Endothelial cell of umbilical vein (primary cell): Measurements from ENCODE around the gene FPGS. TPM values are rescaled to one million over a fixed set of nuclear protein-coding genes. Genes with fewer than 3 reads are reported as not detected.

Experiments
- BruUV-seq: library from RNA; stranded (reverse); fragments of 400-500 nt; replicated peaks from 2 replicates; lab custom pipeline; 2021; lab: Mats Ljungman, UMichigan
- CTCF ChIA-PET: fragments of 300-600, 350-600 bp; sonication (Branson Sonifier 250); formaldehyde crosslinking; loops from one replicate; lab custom pipeline; 2021; ENCODE audit warnings: antibody characterized with exemption, inconsistent platforms; lab: Charles Lee
- POLR2A ChIA-PET: fragments of 300-600, 350-600 bp; sonication (Branson Sonifier 250); formaldehyde crosslinking; loops from one replicate; lab custom pipeline; 2021; ENCODE audit warnings: antibody characterized with exemption, inconsistent platforms; lab: Charles Lee
- DNase-seq: peaks from one replicate; pipeline ENCODE4 v3.0.0-alpha.2; 2011; ENCODE audit warnings: low read depth, low spot score
- FAIRE-seq: peaks from 2 replicates; lab custom pipeline; 2011; peaks lifted over from hg19 to GRCh38; lab: Jason Lieb, UNC
- H2AFZ ChIP-seq: 2 replicates; pipeline ENCODE4 v1.6.0; 2012; ENCODE audit warnings: low read depth, low read length, control low read depth, inconsistent platforms
- H3K27ac ChIP-seq: 2 replicates; pipeline ENCODE4 v1.5.1; 2011; ENCODE audit warnings: low read depth, mild to moderate bottlenecking, control low read depth, low read length, moderate library complexity; ENCODE audit not compliant: insufficient read depth
- H3K27me3 ChIP-seq, 2 experiments: 2 replicates each; pipeline versions ENCODE4 v1.6.0 to v1.6.1; 2011; ENCODE audit warnings: low read length in 2 of 2, mixed read lengths in 1 of 2; ENCODE audit not compliant: control insufficient read depth in 2 of 2, insufficient read depth in 2 of 2
- H3K36me3 ChIP-seq, 2 experiments: 2 replicates in 1 of 2; 3 replicates in 1 of 2; pipeline ENCODE4 v1.5.1; 2011; ENCODE audit warnings: low read length in 2 of 2, mild to moderate bottlenecking in 1 of 2, moderate library complexity in 1 of 2; ENCODE audit not compliant: control insufficient read depth in 2 of 2, insufficient read depth in 2 of 2; ENCODE audit errors: extremely low read depth in 1 of 2
- H3K4me1 ChIP-seq: 3 replicates; pipeline ENCODE4 v1.5.1; 2011; ENCODE audit warnings: mild to moderate bottlenecking, low read length; ENCODE audit not compliant: control insufficient read depth, insufficient read depth; ENCODE audit errors: extremely low read depth
- H3K4me2 ChIP-seq: 2 replicates; pipeline ENCODE4 v1.6.1; 2011; ENCODE audit warnings: low read length, control low read depth, mixed read lengths; ENCODE audit not compliant: insufficient read depth
- H3K4me3 ChIP-seq, 3 experiments: fragments of 200-600 bp in 1 of 3; sonication (generic), shearing (Covaris generic) in 1 of 3; replicated peaks in 1 of 3; 2 replicates each; pipeline ENCODE4 v1.5.1; 2011 to 2016; ENCODE audit warnings: control low read depth in 3 of 3, low read length in 3 of 3, mild to moderate bottlenecking in 2 of 3, inconsistent platforms in 1 of 3, low read depth in 1 of 3, moderate library complexity in 1 of 3; ENCODE audit not compliant: insufficient read depth in 1 of 3
- H3K79me2 ChIP-seq: 2 replicates; pipeline ENCODE4 v1.6.0; 2012; ENCODE audit warnings: low read length, inconsistent platforms; ENCODE audit not compliant: control insufficient read depth, insufficient read depth
- H3K9ac ChIP-seq: replicated peaks from 2 replicates; pipeline ENCODE3; 2011; ENCODE audit warnings: low read length, control low read depth; ENCODE audit not compliant: insufficient read depth; ENCODE audit errors: extremely low read depth
- H3K9me1 ChIP-seq: replicated peaks from 3 replicates; pipeline ENCODE4 v1.6.0; 2011; ENCODE audit warnings: mild to moderate bottlenecking, low read length; ENCODE audit not compliant: control insufficient read depth, insufficient read depth; ENCODE audit errors: extremely low read depth
- H3K9me3 ChIP-seq: replicated peaks from 2 replicates; pipeline ENCODE4 v1.5.1; 2012; ENCODE audit warnings: low read length, inconsistent platforms; ENCODE audit not compliant: control insufficient read depth, insufficient read depth
- H4K20me1 ChIP-seq: replicated peaks from 2 replicates; pipeline ENCODE3; 2011; ENCODE audit warnings: mild to moderate bottlenecking, low read length; ENCODE audit not compliant: control insufficient read depth, insufficient read depth; ENCODE audit errors: extremely low read depth
- EZH2 ChIP-seq: IDR thresholded peaks from 2 replicates; pipeline ENCODE4 v1.6.1; 2012; ENCODE audit warnings: borderline replicate concordance, low read depth, mild to moderate bottlenecking, moderate library complexity, low read length, inconsistent platforms; ENCODE audit not compliant: severe bottlenecking
- FOS ChIP-seq: IDR thresholded peaks from 2 replicates; pipeline ENCODE4 v1.6.1; 2011; ENCODE audit warnings: mild to moderate bottlenecking, low read length, moderate library complexity, borderline replicate concordance; ENCODE audit not compliant: insufficient read depth
- GATA2 ChIP-seq: IDR thresholded peaks from 2 replicates; pipeline ENCODE4 v1.7.0; 2011; ENCODE audit warnings: low read depth, mild to moderate bottlenecking, moderate library complexity, mixed read lengths, low read length; ENCODE audit not compliant: insufficient read length, insufficient read depth
- JUN ChIP-seq: IDR thresholded peaks from 2 replicates; pipeline ENCODE4 v1.6.1; 2011; ENCODE audit warnings: borderline replicate concordance, low read depth; ENCODE audit not compliant: insufficient read length, insufficient read depth
- MYC ChIP-seq: IDR thresholded peaks from one replicate; pipeline ENCODE4 v1.6.1; 2011; ENCODE audit warnings: mild to moderate bottlenecking, low read depth, low read length
- POLR2A ChIP-seq: IDR thresholded peaks from 2 replicates; pipeline ENCODE4 v1.6.1; 2012; ENCODE audit warnings: low read depth, mild to moderate bottlenecking, control low read depth, low read length
- POLR2AphosphoS5 ChIP-seq: IDR thresholded peaks from 2 replicates; pipeline ENCODE4 v1.6.1; 2012; ENCODE audit warnings: low read depth, mild to moderate bottlenecking, control low read depth, low read length, moderate library complexity; ENCODE audit not compliant: insufficient read depth
- dilution Hi-C: fragments of 300-500 bp; cut with MboI; formaldehyde crosslinking; loops from one replicate; pipeline ENCODE4 v1.15.0; 2019; ENCODE audit warnings: low sequenced_read_pairs; ENCODE audit not compliant: extremely low pct_ligation_motif_present
- intact Hi-C: fragments of 100-400 bp; cut with micrococcal nuclease; formaldehyde crosslinking; loops from one replicate; pipeline ENCODE4 v1.10.0; 2022
- polyA plus RNA-seq, 4 experiments: library from polyadenylated mRNA; depleted of rRNA in 3 of 4; stranded (reverse) in 3 of 4; unstranded in 1 of 4; fragments of >200 nt; gene quantifications; 2 replicates each; pipeline versions ENCODE4 v1.2.1 to v1.2.3, GENCODE V29; 2011 to 2012; ENCODE audit warnings: missing spikeins in 1 of 4
- total RNA-seq: library from RNA; stranded (reverse); gene quantifications from 2 replicates; pipeline ENCODE4 v1.2.3, GENCODE V29; 2021
- TF ChIP-seq, protein P1 (sequence below): IDR thresholded peaks from 2 replicates; pipeline ENCODE4 v1.6.1; 2011; ENCODE audit not compliant: insufficient read depth, insufficient read length
- TF ChIP-seq, protein P2 (sequence below), 2 donors: IDR thresholded peaks; 1 replicate in 1 of 2; 2 replicates in 1 of 2; pipeline ENCODE4 v1.5.1; 2011; ENCODE audit warnings: low read length in 2 of 2, mild to moderate bottlenecking in 2 of 2, moderate library complexity in 2 of 2, control low read depth in 1 of 2, inconsistent platforms in 1 of 2, low read depth in 1 of 2; ENCODE audit not compliant: insufficient read depth in 1 of 2; ENCODE audit errors: extremely low read depth in 1 of 2

Gene FPGS
- total and polyA plus RNA-seq, 2 donors (not counting 3 experiments of a cell fraction or from before 2014, with no cell fraction given): 77.7 to 90.2 TPM

DNA sequence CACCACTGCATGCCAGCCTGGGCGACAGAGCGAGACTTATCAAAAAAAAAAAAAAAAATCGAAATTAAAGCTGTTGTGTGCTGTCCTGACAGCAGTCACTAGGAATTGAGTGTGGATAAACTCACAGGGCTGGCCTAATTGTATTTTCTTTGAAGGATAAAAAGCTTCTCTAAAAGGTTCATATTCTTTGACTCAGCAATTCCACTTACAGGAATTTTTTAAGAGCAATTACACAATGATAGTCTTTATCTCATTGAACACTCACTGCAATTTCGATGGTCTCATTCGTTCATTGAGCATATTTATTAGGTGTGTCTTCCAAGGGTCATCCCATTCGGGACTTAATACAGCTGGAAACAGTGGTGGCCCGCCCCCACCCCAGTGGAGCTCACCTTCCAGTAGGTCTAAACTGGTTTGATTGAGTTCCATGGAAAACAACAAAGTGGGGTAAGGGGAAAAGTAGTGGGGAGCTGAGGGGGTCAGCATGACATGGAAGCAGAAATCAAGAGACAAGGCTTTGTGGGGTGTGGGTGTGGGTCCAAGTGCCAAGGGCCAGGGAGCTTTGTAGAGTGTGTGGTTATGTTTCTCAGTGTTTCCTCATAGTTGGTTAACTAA, 10.2 kb upstream of the FPGS start:
- Histone ChIP-seq H3K27me3 (no peaks in the 10 kb centered on the region), H3K4me3 (no peak overlapping the region), H3K27ac (no peak overlapping the region), H3K9ac (no peak overlapping the region), H3K36me3 (peaks cover 35 to 39% of the 10 kb centered on the region in 2 experiments), H3K4me1 (peaks cover 17% of the 10 kb centered on the region), H3K9me1 (no peaks in the 10 kb centered on the region), H2AFZ (no peak overlapping the region), H3K4me2 (no peak overlapping the region), H3K9me3 (no peaks in the 10 kb centered on the region), H3K79me2 (peaks cover 36% of the 10 kb centered on the region), H4K20me1 (no peaks in the 10 kb centered on the region)
- ChIA-PET CTCF (interaction anchor here (0.7 to 2.5 kb wide), 8 partner anchors 8 to 325 kb away, joined by 3 to 25 read pairs (median 4); partner anchors contain the start of genes ENG and TOR2A), POLR2A (interaction anchor here (0.5 to 1.1 kb wide), 5 partner anchors 10 to 234 kb away, joined by 3 to 6 read pairs (median 3); partner anchors contain the start of gene FPGS)
- dilution Hi-C loops: no loop called here
- DNase-seq (no peak), FAIRE-seq (no peak)
- TF ChIP-seq MYC (no peak), FOS (no peak), JUN (no peak), GATA2 (no peak), POLR2AphosphoS5 (no peak), POLR2A (no peak), EZH2 (no peak)
- TF ChIP-seq, protein P1, sequence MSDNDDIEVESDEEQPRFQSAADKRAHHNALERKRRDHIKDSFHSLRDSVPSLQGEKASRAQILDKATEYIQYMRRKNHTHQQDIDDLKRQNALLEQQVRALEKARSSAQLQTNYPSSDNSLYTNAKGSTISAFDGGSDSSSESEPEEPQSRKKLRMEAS: no peak
- TF ChIP-seq, protein P2, sequence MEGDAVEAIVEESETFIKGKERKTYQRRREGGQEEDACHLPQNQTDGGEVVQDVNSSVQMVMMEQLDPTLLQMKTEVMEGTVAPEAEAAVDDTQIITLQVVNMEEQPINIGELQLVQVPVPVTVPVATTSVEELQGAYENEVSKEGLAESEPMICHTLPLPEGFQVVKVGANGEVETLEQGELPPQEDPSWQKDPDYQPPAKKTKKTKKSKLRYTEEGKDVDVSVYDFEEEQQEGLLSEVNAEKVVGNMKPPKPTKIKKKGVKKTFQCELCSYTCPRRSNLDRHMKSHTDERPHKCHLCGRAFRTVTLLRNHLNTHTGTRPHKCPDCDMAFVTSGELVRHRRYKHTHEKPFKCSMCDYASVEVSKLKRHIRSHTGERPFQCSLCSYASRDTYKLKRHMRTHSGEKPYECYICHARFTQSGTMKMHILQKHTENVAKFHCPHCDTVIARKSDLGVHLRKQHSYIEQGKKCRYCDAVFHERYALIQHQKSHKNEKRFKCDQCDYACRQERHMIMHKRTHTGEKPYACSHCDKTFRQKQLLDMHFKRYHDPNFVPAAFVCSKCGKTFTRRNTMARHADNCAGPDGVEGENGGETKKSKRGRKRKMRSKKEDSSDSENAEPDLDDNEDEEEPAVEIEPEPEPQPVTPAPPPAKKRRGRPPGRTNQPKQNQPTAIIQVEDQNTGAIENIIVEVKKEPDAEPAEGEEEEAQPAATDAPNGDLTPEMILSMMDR (IDR thresholded peaks at IDR 0.05; ENCODE audit: extremely low read depth in 1 of 2, insufficient read depth in 1 of 2, low read depth in 1 of 2, low read length in 2 of 2): no peak
- BruUV-seq: no TSS peak
- intact Hi-C loops: no loop called here
